ENCODE measurements around the gene TREH.

DNA sequence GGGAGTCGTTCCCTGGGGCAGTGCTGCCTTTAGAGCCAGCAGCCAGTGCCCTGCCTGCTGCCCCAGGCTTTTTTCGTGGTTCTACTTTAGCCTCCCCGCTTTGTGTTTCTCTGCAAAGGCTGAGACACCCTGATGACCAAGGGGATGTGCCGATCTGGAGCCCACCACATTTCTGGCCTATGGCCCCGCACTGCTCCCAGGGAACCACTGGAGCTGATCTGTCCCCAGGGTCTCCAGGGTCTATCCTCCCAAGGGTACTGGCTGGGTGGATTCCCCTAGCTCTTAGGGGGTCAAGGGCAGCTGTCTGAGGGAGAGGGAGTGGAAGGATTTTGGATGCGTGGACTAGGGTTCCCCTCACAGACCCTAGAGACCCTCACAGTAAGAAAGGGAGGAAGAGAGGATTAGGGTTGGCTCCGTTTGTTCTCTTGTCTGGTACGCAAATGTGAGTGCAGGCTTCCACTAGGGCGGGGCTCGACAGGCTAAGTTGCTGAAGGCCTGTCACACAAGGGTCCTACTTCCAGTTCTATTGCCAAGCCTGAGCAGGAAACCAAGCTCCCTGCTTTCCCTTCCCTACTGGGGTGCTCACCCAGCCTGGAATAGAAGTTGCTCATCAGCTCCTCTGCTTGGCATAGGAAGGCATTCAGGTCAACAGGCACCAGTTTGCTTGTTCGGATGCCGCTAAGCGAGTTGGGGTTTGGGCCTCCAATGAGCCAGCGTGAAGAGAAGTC lies 19.3 kb downstream of the TREH start:
- TF ChIP-seq POLR2AphosphoS5 (IDR thresholded peaks at IDR 0.05; ENCODE audit: low read depth, low read length) (no peak), SIN3A (IDR thresholded peaks at IDR 0.05; ENCODE audit: borderline replicate concordance, insufficient read depth, low read length) (no peak), TAF1 (IDR thresholded peaks at IDR 0.05; ENCODE audit: borderline replicate concordance, insufficient read depth, low read length) (no peak), FOXP2 (optimal IDR thresholded peaks at IDR 0.05; ENCODE audit: borderline replicate concordance, extremely low read depth, extremely low read length, insufficient read depth) (no peak)
- TF ChIP-seq, protein P1, sequence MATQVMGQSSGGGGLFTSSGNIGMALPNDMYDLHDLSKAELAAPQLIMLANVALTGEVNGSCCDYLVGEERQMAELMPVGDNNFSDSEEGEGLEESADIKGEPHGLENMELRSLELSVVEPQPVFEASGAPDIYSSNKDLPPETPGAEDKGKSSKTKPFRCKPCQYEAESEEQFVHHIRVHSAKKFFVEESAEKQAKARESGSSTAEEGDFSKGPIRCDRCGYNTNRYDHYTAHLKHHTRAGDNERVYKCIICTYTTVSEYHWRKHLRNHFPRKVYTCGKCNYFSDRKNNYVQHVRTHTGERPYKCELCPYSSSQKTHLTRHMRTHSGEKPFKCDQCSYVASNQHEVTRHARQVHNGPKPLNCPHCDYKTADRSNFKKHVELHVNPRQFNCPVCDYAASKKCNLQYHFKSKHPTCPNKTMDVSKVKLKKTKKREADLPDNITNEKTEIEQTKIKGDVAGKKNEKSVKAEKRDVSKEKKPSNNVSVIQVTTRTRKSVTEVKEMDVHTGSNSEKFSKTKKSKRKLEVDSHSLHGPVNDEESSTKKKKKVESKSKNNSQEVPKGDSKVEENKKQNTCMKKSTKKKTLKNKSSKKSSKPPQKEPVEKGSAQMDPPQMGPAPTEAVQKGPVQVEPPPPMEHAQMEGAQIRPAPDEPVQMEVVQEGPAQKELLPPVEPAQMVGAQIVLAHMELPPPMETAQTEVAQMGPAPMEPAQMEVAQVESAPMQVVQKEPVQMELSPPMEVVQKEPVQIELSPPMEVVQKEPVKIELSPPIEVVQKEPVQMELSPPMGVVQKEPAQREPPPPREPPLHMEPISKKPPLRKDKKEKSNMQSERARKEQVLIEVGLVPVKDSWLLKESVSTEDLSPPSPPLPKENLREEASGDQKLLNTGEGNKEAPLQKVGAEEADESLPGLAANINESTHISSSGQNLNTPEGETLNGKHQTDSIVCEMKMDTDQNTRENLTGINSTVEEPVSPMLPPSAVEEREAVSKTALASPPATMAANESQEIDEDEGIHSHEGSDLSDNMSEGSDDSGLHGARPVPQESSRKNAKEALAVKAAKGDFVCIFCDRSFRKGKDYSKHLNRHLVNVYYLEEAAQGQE (IDR thresholded peaks at IDR 0.05; ENCODE audit: insufficient read depth in 1 of 2, low read depth in 2 of 2, low read length in 2 of 2): no peak
